Mucosa of gallbladder (tissue), 1 donor: ENCODE measurements around the gene BBS9. TPM values are rescaled to one million over a fixed set of nuclear protein-coding genes. Genes with fewer than 3 reads are reported as not detected.
"Not testable (repeated sequence)": the region's sequence is repeated elsewhere in the genome, so short reads cannot be mapped to it uniquely, and the experiment has no call there.

Experiments used
- DNase-seq: peaks from one replicate; pipeline ENCODE4 v3.0.0-alpha.2; 2020; ENCODE audit warnings: low spot score
- total RNA-seq: library from RNA; stranded (reverse); gene quantifications from one replicate; pipeline ENCODE4 v1.2.1, GENCODE V29; 2021
- donor health status: DM: no; HTN: no; CAD: no.

BBS9 gene
- total RNA-seq, 1 donor from 2014 or later: 24.3 TPM

GRCh38 chr7:33196221-33196620 is 66.9 kb downstream of the BBS9 start:
- DNase-seq: no peak

GRCh38 chr7:33200282-33200681 is 70.9 kb downstream of the BBS9 start:
- no peak for DNase-seq

- DNase-seq: no peak
Observed at GRCh38 chr7:33201821-33202220, 72.5 kb downstream of the BBS9 start.

GRCh38 chr7:33210958-33211357 is 81.6 kb downstream of the BBS9 start:
- no peak for DNase-seq

GRCh38 chr7:33212144-33212543 is 82.8 kb downstream of the BBS9 start:
- DNase-seq: no peak

- no peak for DNase-seq
Observed at GRCh38 chr7:33215992-33216391, 86.6 kb downstream of the BBS9 start.

- no peak for DNase-seq
Observed at GRCh38 chr7:33217595-33217994, 88.2 kb downstream of the BBS9 start.

- not testable (repeated sequence) for DNase-seq
Observed at GRCh38 chr7:33218841-33219535, 89.6 kb downstream of the BBS9 start.

- no peak for DNase-seq
Observed at GRCh38 chr7:33220231-33220630, 90.9 kb downstream of the BBS9 start.

- no peak for DNase-seq
Observed at GRCh38 chr7:33221390-33221789, 92.0 kb downstream of the BBS9 start.

GRCh38 chr7:33232632-33233145 is 103.3 kb downstream of the BBS9 start:
- DNase-seq: no peak

GRCh38 chr7:33233659-33234058 is 104.3 kb downstream of the BBS9 start:
- no peak for DNase-seq

GRCh38 chr7:33237036-33237435 is 107.7 kb downstream of the BBS9 start:
- no peak for DNase-seq

GRCh38 chr7:33243319-33243881 is 114.0 kb downstream of the BBS9 start:
- DNase-seq: no peak

- DNase-seq: no peak
Observed at GRCh38 chr7:33248671-33249070, 119.3 kb downstream of the BBS9 start.

- DNase-seq: no peak
Observed at GRCh38 chr7:33250421-33250871, 121.1 kb downstream of the BBS9 start.

- no peak for DNase-seq
Observed at GRCh38 chr7:33251301-33251700, 121.9 kb downstream of the BBS9 start.

GRCh38 chr7:33258491-33258951 is 129.2 kb downstream of the BBS9 start:
- DNase-seq: no peak

- no peak for DNase-seq
Observed at GRCh38 chr7:33261585-33261984, 132.2 kb downstream of the BBS9 start.

GRCh38 chr7:33262476-33262875 is 133.1 kb downstream of the BBS9 start:
- DNase-seq: no peak

GRCh38 chr7:33271839-33272371 is 142.5 kb downstream of the BBS9 start:
- not testable (repeated sequence) for DNase-seq

GRCh38 chr7:33273356-33273755 is 144.0 kb downstream of the BBS9 start:
- DNase-seq: no peak

GRCh38 chr7:33276325-33276724 is 147.0 kb downstream of the BBS9 start:
- no peak for DNase-seq
